SHP77 (cell line): ENCODE measurements around the gene CCDC3.

Source experiments
- DNase-seq, 2 experiments: peaks; one replicate each; lab custom pipeline; 2025; lab: John Stamatoyannopoulos, UW

The CCDC3 gene

DNA sequence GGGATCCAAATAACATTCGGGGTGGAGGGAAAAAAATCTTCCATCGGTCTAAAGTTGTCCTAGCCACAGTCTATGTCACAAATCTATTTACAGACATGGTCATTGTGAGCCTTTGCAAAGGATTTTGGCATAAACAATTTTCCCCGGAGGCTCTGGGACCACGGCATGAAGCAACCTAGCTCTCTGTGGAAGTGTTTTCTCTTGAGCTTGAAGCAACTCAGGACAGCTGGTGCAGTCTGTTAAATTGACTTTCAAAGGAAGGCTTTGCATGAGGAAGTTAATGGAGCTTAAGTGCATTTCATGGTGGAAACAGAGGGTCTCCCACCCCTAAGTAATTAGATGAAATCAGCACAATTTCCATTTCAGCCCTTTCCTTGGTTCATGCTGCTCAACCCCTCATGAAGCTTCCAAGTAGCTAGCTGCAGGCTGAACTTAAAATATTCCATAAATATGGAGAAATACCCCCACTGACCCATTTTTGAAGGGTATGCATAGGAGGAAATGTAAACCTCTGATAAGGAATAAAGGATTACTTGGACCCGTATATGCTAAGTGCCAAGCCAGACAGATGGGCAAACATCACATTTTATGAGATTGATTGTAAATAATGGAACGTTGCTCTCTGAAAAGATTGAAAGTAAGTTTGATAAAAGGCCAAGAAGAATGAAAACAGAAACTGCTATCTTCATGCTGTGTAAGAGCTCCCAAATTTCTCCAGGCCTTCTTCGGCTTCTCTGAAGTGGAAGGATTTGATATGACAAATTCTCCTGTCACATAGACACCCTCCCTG, 39.9 kb downstream of the CCDC3 start:
- DNase-seq, result no peak

DNA sequence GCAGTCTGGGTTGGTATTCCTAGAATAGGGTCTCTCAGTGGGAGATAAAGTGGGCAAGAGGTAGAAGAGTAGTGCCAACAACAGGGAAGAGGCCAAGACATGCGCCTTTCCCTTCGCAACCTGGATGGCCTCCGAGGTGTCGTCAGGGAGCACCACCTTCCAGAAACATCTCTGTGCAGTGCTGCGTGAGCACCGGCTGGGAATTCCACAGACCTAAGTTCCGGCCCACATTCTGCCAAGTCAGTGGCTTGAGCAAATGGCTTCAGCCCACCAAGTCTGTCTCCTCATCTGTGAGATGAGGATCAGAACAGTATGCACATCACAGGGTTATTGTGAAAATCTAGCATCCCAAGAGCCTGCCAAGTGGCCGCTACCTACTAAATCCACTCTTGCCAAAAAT, 40.6 kb downstream of the CCDC3 start:
- DNase-seq, result no peak

DNA sequence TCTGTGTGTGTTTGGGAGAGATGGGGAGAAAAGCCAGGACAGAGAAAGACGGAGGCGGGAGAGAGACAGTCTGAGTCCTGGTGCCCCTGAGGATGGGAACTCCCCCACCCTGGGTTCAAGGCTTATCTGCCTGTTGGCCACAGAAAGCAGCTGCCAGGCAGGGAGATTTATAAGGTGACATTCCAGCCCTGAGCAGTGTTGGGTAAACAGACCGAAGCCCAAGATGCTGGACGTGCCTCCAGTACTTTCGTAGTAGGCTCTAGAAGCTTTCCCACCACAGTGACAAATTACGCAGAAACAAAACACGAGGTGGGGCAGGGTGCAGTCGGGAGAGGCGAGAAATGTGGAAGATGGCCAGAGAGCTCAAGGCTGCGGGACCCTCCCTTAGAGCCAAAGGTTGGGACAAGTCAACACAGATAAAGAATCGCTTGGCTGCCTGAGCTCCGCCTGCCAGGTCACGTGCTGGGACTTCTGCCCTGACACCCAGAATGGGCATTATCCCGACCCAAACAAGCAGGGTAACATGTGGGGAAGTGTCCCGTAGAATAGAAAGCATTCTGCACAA, 41.1 kb downstream of the CCDC3 start:
- no peak for DNase-seq

DNA sequence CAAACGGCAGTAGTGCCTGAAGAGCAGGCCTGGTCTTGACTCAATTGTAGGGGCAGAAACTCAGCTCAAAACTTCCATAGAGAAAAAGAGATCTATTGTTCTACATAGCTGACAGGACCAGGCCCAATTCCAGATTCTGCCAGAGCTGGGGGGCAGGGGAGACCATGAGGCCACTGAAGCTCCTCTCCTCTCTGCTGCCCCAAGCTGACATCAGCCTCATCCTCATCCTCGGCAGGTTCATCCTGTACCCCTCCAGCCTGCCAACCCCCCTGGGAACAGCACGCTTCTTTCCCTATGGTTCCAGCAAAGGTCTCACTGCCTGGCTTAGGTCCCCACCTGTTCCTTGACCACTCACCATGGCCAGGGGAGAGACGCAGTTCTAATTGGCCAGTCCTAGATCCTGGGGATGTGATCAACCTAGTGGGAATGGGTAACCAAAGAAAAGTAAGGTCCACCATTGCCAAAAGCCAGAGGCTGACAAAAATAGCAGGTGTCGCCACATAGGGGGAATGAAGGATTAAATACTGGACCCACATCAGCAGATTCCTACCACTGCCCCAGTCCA, 42.9 kb downstream of the CCDC3 start:
- DNase-seq, result no peak

DNA sequence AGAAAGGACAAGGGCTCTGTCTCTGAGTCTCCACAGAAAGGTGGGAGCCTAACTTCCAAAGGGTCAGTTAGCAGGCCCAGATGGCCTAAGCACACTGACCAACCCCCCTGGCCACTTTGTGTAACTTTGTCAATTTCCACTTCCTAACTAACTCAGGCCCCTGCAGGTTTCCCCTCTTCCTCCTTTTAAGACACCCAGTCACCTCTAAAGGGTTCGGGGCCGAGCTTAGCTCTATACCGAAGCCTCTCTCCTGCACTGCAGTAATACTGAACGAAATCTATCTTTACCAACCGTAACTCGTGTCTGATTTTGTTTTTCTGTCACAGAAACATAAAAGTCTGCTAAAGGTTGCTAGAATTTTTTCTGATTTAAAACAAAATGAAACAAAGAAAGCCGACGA, 44.4 kb downstream of the CCDC3 start:
- no peak for DNase-seq

DNA sequence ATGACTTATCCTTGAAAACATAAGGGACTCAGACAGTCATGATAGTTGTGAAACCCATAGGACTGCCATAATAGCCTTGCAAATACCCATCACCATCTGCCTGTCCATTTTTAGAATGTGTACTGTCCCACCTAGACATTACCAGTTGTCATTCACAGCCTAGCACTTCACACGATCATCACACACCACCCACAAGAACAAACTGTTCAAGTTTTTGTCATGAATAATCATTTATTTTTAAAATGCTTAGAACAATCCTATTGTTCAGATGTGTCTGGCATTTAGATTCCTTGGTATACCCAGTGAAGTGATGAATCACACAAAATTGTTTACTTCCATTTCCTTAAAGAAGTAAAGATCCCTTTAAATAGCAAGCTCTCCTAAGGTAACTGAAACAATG, 46.6 kb downstream of the CCDC3 start:
- no peak for DNase-seq

DNA sequence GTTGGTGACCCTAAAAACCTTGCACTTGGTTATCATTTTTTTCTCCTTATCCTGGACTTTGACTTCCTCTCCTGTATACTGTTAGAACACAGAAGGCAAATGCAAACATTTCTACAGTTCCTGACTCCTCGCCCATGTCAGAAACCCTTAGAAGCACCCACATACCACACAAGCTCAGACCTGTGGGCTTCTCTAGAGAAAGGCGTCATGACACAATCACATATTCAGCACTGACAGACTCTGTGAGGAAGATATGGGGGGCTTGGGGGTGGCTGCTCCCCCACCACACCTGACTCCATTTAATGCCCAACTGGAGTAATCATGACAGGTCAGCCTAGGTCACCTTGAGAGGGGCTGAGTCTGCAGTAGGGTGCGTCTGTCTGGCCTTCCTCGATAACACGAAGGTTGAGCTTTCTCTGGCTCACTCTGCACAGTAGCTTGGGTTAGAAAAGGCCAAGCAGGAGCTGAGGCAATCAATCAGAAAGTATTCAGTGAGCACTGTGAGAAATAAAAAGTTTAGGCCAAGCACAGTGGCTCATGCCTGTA, 50.9 kb downstream of the CCDC3 start:
- no peak for DNase-seq

DNA sequence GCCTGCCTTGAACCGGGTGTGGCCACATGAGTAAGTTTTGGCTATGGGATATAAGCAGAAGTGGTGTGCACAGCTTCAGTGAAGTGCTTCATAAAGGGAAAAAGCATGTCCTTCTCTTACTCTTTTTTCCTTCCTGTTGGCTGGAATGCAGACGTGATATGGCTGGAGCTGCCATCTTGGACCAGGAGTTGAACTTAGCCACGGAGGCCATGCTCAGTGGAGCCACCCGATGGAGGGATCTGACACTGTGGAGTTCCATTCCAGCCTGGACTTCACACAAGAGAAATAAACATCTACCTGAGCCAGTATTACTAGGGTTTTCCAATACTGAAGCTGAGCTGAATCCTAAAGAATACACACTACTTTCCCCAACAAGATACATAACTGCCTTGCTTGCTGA, 52.3 kb downstream of the CCDC3 start:
- DNase-seq, result no peak

DNA sequence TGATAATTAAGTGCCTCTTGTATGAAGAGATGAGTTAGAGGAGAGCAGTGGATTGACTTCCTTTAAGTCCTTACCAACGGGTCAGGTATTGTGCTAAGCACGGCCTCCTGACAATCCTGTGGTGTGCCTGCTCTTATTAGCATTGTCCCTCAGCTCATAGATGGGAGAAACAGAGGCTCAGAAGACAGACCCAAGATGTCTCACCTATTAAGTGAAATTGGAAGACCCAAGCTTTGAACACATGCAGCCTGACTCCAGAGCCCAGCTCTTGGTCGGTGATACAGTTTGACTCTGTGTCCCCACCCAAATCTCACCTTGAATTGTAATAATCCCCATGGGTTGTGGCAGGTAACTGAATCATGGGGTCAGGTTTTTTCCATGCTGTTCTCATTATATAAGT, 53.8 kb downstream of the CCDC3 start:
- DNase-seq, result no peak

GRCh38 chr10:12946372-12946771, 55.1 kb downstream of the CCDC3 start:
- DNase-seq, result no peak

DNA sequence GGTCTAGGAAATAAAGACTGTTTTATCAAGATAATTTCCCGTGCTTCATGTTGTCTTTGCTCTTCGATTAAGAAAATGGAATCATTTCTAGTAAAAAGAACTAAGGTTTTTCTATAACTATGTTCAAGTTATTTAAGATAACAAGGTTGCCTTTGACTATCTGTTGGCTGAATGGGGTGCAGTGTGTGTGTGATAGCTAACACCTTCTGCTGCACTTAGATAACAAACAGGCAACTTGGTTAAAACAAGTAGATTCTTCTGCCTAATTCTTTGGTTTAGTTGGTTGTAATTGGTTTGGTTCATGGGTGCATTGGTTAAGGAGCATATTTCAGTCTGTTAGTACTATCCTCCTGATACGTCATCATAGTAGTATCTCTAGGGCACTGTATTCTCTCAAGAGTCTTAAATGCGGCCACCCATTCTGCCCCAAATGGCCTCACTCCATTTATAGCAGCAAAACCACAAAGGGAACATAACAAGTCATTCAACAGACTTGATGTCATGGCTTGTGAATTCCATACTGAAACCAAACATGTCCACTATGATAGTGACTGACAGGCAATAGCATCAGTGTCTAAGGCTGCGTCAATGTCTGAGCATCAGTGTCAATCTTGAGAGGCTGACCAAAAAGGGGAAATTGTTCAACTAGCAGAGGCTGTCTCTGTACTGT, 55.7 kb downstream of the CCDC3 start:
- no peak for DNase-seq

DNA sequence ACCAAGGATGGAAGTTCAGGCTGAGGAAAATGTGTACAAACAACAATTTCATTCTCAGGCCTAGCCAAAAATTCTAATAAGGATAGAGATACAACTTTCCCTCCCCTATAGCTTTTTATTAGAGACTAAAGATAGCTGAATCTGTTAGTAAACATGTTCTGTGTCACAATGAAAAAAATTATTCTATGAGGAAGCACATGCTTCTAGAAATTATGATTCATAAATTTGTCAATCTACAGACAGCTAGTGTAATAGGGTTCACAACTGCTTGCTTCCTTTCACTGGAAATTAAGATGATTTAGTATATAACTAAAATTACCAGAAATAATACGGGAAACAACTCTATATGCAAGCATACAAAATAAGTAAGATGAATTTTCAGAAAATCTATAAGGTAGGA, 56.6 kb downstream of the CCDC3 start:
- DNase-seq, result no peak

DNA sequence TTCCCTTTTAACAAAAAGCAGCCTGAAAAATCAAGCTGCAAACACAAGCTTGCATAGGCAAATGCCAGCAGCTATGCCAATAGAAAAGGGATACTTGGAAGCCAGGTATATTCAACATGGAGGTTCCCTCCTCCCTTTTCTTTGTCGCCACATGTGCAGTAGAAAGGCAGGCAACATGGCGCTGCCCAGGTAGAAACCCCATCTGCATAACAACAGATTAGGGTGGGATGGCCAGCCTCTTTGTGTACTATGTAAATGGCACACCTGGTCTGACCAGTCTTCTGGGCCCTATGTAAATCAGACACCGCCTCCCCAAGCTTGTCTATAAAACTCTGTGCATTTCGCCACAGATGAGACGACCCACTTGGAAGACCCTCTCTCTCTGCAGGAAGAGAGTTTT, 58.1 kb downstream of the CCDC3 start:
- DNase-seq, result no peak

GRCh38 chr10:12941966-12942365, 59.5 kb downstream of the CCDC3 start:
- DNase-seq, result no peak

- no peak for DNase-seq
Measured at GRCh38 chr10:12940791-12941190, 60.7 kb downstream of the CCDC3 start.

GRCh38 chr10:12938271-12938670, 63.2 kb downstream of the CCDC3 start:
- no peak for DNase-seq

GRCh38 chr10:12937527-12937926, 64.0 kb downstream of the CCDC3 start:
- DNase-seq, result no peak

GRCh38 chr10:12934777-12935176, 66.7 kb downstream of the CCDC3 start:
- DNase-seq, result no peak

GRCh38 chr10:12929381-12929780, 72.1 kb downstream of the CCDC3 start:
- DNase-seq, result no peak

GRCh38 chr10:12928571-12928970, 72.9 kb downstream of the CCDC3 start:
- no peak for DNase-seq

DNA sequence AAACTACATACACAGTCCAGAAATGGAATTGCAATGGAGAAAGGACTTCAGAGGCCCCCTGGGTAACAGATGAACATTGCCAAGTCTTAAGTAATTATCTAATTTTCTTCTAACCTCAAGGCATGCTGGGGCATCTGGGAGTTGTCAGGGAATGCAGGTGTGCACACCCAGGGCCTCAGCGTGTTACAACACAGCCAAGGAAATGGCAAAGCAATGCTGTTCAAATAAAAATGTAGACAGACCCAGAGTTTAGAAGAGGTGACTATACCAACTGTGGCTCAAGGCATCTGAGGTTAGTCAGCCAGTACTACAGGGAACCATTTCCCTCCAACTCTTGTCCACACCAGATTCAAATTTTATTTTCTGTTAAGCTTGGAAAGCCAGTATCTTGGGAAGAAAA, 73.6 kb downstream of the CCDC3 start:
- DNase-seq, result no peak

GRCh38 chr10:12925845-12926244, 75.7 kb downstream of the CCDC3 start:
- DNase-seq, result no peak

- no peak for DNase-seq
Measured at GRCh38 chr10:12924911-12925310, 76.6 kb downstream of the CCDC3 start.
